HepG2 (cell line): Measurements from ENCODE around the gene LIMS2. TPM values are rescaled to one million over a fixed set of nuclear protein-coding genes. Genes with fewer than 3 reads are reported as not detected.

ENCODE experiments used
- HDAC1 ChIP-seq: sonication (generic); formaldehyde crosslinking; IDR thresholded peaks from 2 replicates; pipeline ENCODE4 v1.5.1; 2020; ENCODE audit warnings: mild to moderate bottlenecking, missing genetic modification reagents
- KAT8 ChIP-seq: IDR thresholded peaks from 2 replicates; pipeline ENCODE4 v1.6.1; 2016; ENCODE audit warnings: missing genetic modification reagents, missing compliant biosample characterization
- MAFG ChIP-seq: sonication (generic); formaldehyde crosslinking; IDR thresholded peaks from 2 replicates; pipeline ENCODE4 v1.5.1; 2020; ENCODE audit warnings: mild to moderate bottlenecking, missing genetic modification reagents
- MEF2D ChIP-seq: sonication (generic); formaldehyde crosslinking; IDR thresholded peaks from 2 replicates; pipeline ENCODE4 v1.5.1; 2020; ENCODE audit warnings: mild to moderate bottlenecking, missing genetic modification reagents
- PCBP1 ChIP-seq: fragments of 200-400 bp; formaldehyde crosslinking; IDR thresholded peaks from 2 replicates; pipeline ENCODE4 v1.6.1; 2017; ENCODE audit warnings: mild to moderate bottlenecking, low read depth, low read length, borderline replicate concordance
- SP1 ChIP-seq, 2 experiments: fragments of 450-650 bp in 1 of 2; sonication (generic) in 1 of 2; formaldehyde crosslinking in 1 of 2; IDR thresholded peaks; 2 replicates each; pipeline versions ENCODE4 v1.4.0 to v1.6.1; 2016 to 2020; ENCODE audit warnings: missing genetic modification reagents in 1 of 2
- YEATS4 ChIP-seq: sonication (generic); formaldehyde crosslinking; IDR thresholded peaks from 2 replicates; pipeline ENCODE4 v1.4.0; 2020; ENCODE audit warnings: missing genetic modification reagents, borderline replicate concordance
- ZNF136 ChIP-seq: sonication (generic); formaldehyde crosslinking; IDR thresholded peaks from 2 replicates; pipeline ENCODE4 v1.8.1; 2022; ENCODE audit warnings: low read depth, mild to moderate bottlenecking, moderate library complexity, missing genetic modification reagents
- ZNF274 ChIP-seq: sonication (generic); formaldehyde crosslinking; IDR thresholded peaks from 2 replicates; pipeline ENCODE4 v1.5.1; 2020; ENCODE audit warnings: mild to moderate bottlenecking, missing genetic modification reagents
- ZNF572 ChIP-seq: sonication (generic); formaldehyde crosslinking; IDR thresholded peaks from 2 replicates; pipeline ENCODE4 v1.5.1; 2020; ENCODE audit warnings: mild to moderate bottlenecking, missing genetic modification reagents
- ZNF598 ChIP-seq: sonication (generic); formaldehyde crosslinking; IDR thresholded peaks from 2 replicates; pipeline ENCODE4 v1.5.1; 2020; ENCODE audit warnings: mild to moderate bottlenecking, missing genetic modification reagents, borderline replicate concordance
- ZNF678 ChIP-seq: sonication (generic); formaldehyde crosslinking; IDR thresholded peaks from 2 replicates; pipeline ENCODE4 v1.4.0; 2020; ENCODE audit warnings: mild to moderate bottlenecking, missing genetic modification reagents
- ZNF713 ChIP-seq: sonication (generic); formaldehyde crosslinking; IDR thresholded peaks from 2 replicates; pipeline ENCODE4 v1.4.0; 2020; ENCODE audit warnings: mild to moderate bottlenecking, missing genetic modification reagents
- polyA plus RNA-seq, 8 experiments: library from polyadenylated mRNA; depleted of rRNA in 3 of 8; stranded (reverse) in 7 of 8; unstranded in 1 of 8; fragments of >200 nt; fragmentation: Illumina TruSeq in 4 of 8; extraction: Trizol in 4 of 8; gene quantifications; 2 replicates each; pipeline versions ENCODE4 v1.2.1 to v1.2.3, GENCODE V29; 2011 to 2016; ENCODE audit warnings: low read depth in 4 of 8, missing spikeins in 1 of 8, mixed read lengths in 1 of 8; ENCODE audit not compliant: insufficient read depth in 1 of 8
- total RNA-seq, 5 experiments: library from RNA; depleted of rRNA; stranded (reverse); fragments of >200 nt; fragmentation: Illumina TruSeq; extraction: Trizol; gene quantifications; 2 replicates each; pipeline ENCODE4 v1.2.3, GENCODE V29; 2016; ENCODE audit warnings: low read depth in 1 of 5
- TF ChIP-seq, protein P1 (sequence below), 2 experiments: fragments of 450-650 bp in 1 of 2; sonication (generic) in 1 of 2; formaldehyde crosslinking in 1 of 2; IDR thresholded peaks; 2 replicates each; pipeline versions ENCODE4 v1.6.1 to v1.8.0; 2016 to 2022; ENCODE audit warnings: antibody characterized with exemption in 1 of 2, mild to moderate bottlenecking in 1 of 2, missing genetic modification reagents in 1 of 2
- TF ChIP-seq, protein P2 (sequence below): sonication (generic); formaldehyde crosslinking; IDR thresholded peaks from 2 replicates; pipeline ENCODE4 v1.4.0; 2020; ENCODE audit warnings: missing genetic modification reagents

LIMS2 gene
- total and polyA plus RNA-seq, 2 of the 13 experiments (the other 11 are each of a cell fraction or from before 2014, with no cell fraction given): 1.0 to 1.9 TPM

DNA sequence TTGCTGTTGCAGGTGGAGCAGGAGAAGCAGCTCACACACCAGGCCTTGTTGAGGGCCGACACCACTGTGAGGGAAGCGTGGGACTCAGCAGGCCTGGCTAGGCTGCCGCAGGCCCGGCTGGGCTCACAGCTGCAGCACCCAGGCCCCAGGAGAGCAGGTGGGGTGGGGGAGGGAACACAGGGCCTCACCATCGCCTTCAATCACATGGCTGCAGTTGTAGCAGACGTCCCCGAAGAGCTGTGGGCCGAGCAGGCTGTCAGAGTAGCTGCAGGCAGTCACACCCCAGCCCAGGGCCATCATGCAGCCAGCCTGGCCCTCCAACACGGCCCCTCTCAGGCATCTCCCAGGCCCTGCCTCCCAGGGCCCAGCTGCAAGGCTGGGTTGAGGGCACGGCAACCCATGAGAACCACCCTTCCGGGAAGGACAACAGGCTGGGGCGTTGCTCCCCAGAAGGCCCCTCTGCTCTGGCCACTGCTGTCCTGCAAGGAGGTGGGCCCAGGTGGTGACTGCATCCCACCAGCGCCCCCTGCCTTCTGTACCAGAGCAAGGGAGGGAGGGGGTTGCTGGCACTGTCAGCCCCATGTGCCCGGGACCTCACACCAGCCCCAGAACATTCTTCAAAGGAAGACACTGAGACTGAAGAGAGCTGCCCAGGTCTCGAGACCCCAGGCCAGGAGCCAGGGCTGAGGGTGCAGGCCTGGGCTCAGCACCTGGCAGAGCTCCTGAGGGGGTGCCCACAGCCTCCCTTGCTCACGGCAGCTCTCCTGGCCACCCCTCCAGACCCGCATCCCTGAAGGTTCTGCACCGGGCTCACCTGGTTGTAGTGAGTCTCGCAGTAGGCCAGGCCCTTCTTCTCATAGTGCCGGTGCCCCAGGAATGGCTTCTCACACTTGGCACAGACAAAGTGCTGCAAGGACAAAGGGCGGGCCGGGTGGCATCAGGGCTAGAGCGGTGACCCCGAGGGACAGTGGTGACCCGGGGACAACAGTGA, 35.0 kb downstream of the LIMS2 start (continued):
- TF ChIP-seq, protein P1, sequence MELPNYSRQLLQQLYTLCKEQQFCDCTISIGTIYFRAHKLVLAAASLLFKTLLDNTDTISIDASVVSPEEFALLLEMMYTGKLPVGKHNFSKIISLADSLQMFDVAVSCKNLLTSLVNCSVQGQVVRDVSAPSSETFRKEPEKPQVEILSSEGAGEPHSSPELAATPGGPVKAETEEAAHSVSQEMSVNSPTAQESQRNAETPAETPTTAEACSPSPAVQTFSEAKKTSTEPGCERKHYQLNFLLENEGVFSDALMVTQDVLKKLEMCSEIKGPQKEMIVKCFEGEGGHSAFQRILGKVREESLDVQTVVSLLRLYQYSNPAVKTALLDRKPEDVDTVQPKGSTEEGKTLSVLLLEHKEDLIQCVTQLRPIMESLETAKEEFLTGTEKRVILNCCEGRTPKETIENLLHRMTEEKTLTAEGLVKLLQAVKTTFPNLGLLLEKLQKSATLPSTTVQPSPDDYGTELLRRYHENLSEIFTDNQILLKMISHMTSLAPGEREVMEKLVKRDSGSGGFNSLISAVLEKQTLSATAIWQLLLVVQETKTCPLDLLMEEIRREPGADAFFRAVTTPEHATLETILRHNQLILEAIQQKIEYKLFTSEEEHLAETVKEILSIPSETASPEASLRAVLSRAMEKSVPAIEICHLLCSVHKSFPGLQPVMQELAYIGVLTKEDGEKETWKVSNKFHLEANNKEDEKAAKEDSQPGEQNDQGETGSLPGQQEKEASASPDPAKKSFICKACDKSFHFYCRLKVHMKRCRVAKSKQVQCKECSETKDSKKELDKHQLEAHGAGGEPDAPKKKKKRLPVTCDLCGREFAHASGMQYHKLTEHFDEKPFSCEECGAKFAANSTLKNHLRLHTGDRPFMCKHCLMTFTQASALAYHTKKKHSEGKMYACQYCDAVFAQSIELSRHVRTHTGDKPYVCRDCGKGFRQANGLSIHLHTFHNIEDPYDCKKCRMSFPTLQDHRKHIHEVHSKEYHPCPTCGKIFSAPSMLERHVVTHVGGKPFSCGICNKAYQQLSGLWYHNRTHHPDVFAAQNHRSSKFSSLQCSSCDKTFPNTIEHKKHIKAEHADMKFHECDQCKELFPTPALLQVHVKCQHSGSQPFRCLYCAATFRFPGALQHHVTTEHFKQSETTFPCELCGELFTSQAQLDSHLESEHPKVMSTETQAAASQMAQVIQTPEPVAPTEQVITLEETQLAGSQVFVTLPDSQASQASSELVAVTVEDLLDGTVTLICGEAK (IDR thresholded peaks at IDR 0.05): no peak
- TF ChIP-seq, protein P1 (CRISPR knock-in tag; IDR thresholded peaks at IDR 0.05): peak; percentile 62; the same call in 1 of the 2 replicates
- TF ChIP-seq KAT8 (CRISPR knock-in tag) (0 out of 2 replicates have a peak, but pooled peaks have one; percentile 39), HDAC1 (CRISPR knock-in tag) (peak; percentile 65), SP1 (IDR thresholded peaks at IDR 0.05) (no peak), SP1 (CRISPR knock-in tag; IDR thresholded peaks at IDR 0.05) (peak; percentile 19; the same call in 1 of the 2 replicates), ZNF274 (CRISPR knock-in tag) (no peak), ZNF713 (no peak), ZNF572 (CRISPR knock-in tag) (peak; percentile 95), ZNF598 (peak; percentile 20; the same call in 1 of the 2 replicates), PCBP1 (0 out of 2 replicates have a peak, but pooled peaks have one; percentile 13), MEF2D (CRISPR knock-in tag) (peak; percentile 53), YEATS4 (peak; percentile 54; the same call in 1 of the 2 replicates), ZNF678 (CRISPR knock-in tag) (no peak), MAFG (CRISPR knock-in tag) (0 out of 2 replicates have a peak, but pooled peaks have one; percentile 28), ZNF136 (no peak)
- TF ChIP-seq, protein P2, sequence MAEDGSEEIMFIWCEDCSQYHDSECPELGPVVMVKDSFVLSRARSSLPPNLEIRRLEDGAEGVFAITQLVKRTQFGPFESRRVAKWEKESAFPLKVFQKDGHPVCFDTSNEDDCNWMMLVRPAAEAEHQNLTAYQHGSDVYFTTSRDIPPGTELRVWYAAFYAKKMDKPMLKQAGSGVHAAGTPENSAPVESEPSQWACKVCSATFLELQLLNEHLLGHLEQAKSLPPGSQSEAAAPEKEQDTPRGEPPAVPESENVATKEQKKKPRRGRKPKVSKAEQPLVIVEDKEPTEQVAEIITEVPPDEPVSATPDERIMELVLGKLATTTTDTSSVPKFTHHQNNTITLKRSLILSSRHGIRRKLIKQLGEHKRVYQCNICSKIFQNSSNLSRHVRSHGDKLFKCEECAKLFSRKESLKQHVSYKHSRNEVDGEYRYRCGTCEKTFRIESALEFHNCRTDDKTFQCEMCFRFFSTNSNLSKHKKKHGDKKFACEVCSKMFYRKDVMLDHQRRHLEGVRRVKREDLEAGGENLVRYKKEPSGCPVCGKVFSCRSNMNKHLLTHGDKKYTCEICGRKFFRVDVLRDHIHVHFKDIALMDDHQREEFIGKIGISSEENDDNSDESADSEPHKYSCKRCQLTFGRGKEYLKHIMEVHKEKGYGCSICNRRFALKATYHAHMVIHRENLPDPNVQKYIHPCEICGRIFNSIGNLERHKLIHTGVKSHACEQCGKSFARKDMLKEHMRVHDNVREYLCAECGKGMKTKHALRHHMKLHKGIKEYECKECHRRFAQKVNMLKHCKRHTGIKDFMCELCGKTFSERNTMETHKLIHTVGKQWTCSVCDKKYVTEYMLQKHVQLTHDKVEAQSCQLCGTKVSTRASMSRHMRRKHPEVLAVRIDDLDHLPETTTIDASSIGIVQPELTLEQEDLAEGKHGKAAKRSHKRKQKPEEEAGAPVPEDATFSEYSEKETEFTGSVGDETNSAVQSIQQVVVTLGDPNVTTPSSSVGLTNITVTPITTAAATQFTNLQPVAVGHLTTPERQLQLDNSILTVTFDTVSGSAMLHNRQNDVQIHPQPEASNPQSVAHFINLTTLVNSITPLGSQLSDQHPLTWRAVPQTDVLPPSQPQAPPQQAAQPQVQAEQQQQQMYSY (CRISPR knock-in tag): no peak
